Measurements from ENCODE around the gene ATF4. TPM values are rescaled to one million over a fixed set of nuclear protein-coding genes. Genes with fewer than 3 reads are reported as not detected.

ATF4 gene, protein sequence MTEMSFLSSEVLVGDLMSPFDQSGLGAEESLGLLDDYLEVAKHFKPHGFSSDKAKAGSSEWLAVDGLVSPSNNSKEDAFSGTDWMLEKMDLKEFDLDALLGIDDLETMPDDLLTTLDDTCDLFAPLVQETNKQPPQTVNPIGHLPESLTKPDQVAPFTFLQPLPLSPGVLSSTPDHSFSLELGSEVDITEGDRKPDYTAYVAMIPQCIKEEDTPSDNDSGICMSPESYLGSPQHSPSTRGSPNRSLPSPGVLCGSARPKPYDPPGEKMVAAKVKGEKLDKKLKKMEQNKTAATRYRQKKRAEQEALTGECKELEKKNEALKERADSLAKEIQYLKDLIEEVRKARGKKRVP
- 100 to 1,000 TPM; 235 to 293 (median 244) TPM for total RNA-seq
- polyA plus RNA-seq, result 100 to 1,000 TPM in 1 of 2 donors, 10 to 100 TPM in 1; 68.9 to 118 TPM
- total RNA-seq, result 717 reads per million, percentile 99 among the genes with 10 or more reads in this experiment

DNA sequence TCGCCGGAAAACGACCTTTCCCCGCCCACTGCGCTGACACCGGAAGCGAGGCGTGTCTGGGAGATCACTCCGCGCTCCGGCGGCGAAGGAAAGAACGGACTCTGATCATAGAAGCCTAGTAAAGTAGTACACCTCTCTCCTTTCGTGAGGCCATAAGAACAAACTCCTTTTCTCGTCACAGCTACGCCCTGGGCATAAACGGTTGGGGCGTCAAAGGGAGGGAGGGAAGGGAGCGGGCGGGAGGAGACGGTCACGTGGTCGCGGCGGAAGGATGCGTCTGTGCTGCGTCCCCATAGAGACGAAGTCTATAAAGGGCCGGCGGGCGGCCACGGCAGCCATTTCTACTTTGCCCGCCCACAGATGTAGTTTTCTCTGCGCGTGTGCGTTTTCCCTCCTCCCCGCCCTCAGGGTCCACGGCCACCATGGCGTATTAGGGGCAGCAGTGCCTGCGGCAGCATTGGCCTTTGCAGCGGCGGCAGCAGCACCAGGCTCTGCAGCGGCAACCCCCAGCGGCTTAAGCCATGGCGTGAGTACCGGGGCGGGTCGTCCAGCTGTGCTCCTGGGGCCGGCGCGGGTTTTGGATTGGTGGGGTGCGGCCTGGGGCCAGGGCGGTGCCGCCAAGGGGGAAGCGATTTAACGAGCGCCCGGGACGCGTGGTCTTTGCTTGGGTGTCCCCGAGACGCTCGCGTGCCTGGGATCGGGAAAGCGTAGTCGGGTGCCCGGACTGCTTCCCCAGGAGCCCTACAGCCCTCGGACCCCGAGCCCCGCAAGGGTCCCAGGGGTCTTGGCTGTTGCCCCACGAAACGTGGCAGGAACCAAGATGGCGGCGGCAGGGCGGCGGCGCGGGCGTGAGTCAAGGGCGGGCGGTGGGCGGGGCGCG, at the start of gene ATF4:
Gene ATF4, plus strand, starts transcription at position 337 of the 880 bp plus-strand sequence. CDS start 884 bp downstream, outside the sequence.
- Mint-ChIP-seq H3K4me3 (peak within 1 kb of the TSS; percentile 83 to 99 (median 96)), H3K9me3 (peaks cover 0 to 17% (median 0%) of the 10 kb centered on the region in 11 donors), H3K27me3 (peaks cover 0 to 4% (median 0%) of the 10 kb centered on the region in 5 donors), H3K27ac (peak within 1 kb of the TSS; percentile 94 to 100 (median 97)), H3K4me1 (peaks cover 31 to 61% (median 50%) of the 10 kb centered on the region in 7 donors), H3K36me3 (peaks cover 4 to 48% (median 31%) of the 10 kb centered on the region in 5 donors)
- Histone ChIP-seq H3K4me1 (ENCODE audit: control insufficient read depth in 2 of 2, insufficient read depth in 2 of 2, low read length in 2 of 2) (peaks cover 28 to 39% of the 10 kb centered on the region in 2 donors), H3K27me3 (ENCODE audit: control insufficient read depth in 2 of 2, insufficient read depth in 2 of 2, low read length in 2 of 2) (no peaks in the 10 kb centered on the region), H3K9me3 (ENCODE audit: control insufficient read depth in 2 of 3, low read length in 3 of 3) (no peaks in the 10 kb centered on the region), H3K4me3 (ENCODE audit: low read length) (peak within 1 kb of the TSS; percentile 96), H3K36me3 (ENCODE audit: control insufficient read depth in 2 of 3, insufficient read depth in 3 of 3, low read length in 3 of 3) (peaks cover under 1 to 55% (median 9%) of the 10 kb centered on the region in 3 experiments), H3K27ac (ENCODE audit: low read depth, low read length) (peak within 1 kb of the TSS; percentile 84)
- ATAC-seq, result peak; percentile 78
- peak; percentile 53 to 98 (median 94) for DNase-seq
- ChIA-PET POLR2A (interaction anchor here (0.6 to 6.1 kb wide), 41 partner anchors 10 to 825 kb away, joined by 3 to 105 read pairs (median 4); partner anchors contain the start of genes CBX7, MIEF1, RPL3 and RPS19BP1), CTCF (interaction anchor here (0.5 to 1.4 kb wide), 11 partner anchors 9 to 349 kb away, joined by 3 to 9 read pairs (median 4); partner anchors contain the start of genes MIEF1 and TAB1)
- intact Hi-C loops (cut with micrococcal nuclease), result loop anchor here (1.0 to 10.0 kb wide), 13 partner anchors 12 to 1764 kb away; partner anchors contain the start of genes MIEF1 (in 2 of the 2), RPL3 (in 2 of the 2), RPS19BP1 (in 2 of the 2) and TAB1 (in 2 of the 2)

- no peak overlapping the region for H3K4me3 ChIP-seq (ENCODE audit: low read length)
- H3K4me3 Mint-ChIP-seq, result peak overlapping the region in 6 of 10 donors; percentile 17 to 76 (median 50)
- DNase-seq (peak in 1 of 9 donors; percentile 11), ATAC-seq (peak; percentile 55)
- peak overlapping the region in 6 of 9 donors; percentile 8 to 82 (median 48) for H3K27ac Mint-ChIP-seq
- ChIA-PET POLR2A (no interaction called here), CTCF (interaction anchor here (0.6 kb wide), 1 partner anchor 1336 kb away, joined by 3 read pairs; no protein-coding TSS in a partner anchor)
- no peaks in the 10 kb centered on the region for H3K27me3 ChIP-seq (ENCODE audit: control insufficient read depth in 2 of 2, insufficient read depth in 2 of 2, low read length in 2 of 2)
- H3K4me1 Mint-ChIP-seq, result peaks cover 8 to 36% (median 19%) of the 10 kb centered on the region in 7 donors
- peaks cover 9 to 15% of the 10 kb centered on the region in 2 donors for H3K4me1 ChIP-seq (ENCODE audit: control insufficient read depth in 2 of 2, insufficient read depth in 2 of 2, low read length in 2 of 2)
- H3K9me3 ChIP-seq (ENCODE audit: control insufficient read depth in 2 of 3, low read length in 3 of 3), result no peaks in the 10 kb centered on the region
- H3K36me3 Mint-ChIP-seq, result no peaks in the 10 kb centered on the region
- no peak overlapping the region for H3K27ac ChIP-seq (ENCODE audit: low read depth, low read length)
- intact Hi-C loops (cut with micrococcal nuclease), result loop anchor here in 1 of 2 donors (5.0 kb wide), 1 partner anchor 34 kb away; no protein-coding TSS in a partner anchor
- H3K36me3 ChIP-seq (ENCODE audit: control insufficient read depth in 2 of 3, insufficient read depth in 3 of 3, low read length in 3 of 3), result no peaks in the 10 kb centered on the region
- H3K27me3 Mint-ChIP-seq, result peaks cover 0 to 2% (median 0%) of the 10 kb centered on the region in 5 donors
- H3K9me3 Mint-ChIP-seq, result no peaks in the 10 kb centered on the region
These were observed 48.8 kb upstream of the ATF4 start for GRCh38 chr22:39471381-39472141.

DNA sequence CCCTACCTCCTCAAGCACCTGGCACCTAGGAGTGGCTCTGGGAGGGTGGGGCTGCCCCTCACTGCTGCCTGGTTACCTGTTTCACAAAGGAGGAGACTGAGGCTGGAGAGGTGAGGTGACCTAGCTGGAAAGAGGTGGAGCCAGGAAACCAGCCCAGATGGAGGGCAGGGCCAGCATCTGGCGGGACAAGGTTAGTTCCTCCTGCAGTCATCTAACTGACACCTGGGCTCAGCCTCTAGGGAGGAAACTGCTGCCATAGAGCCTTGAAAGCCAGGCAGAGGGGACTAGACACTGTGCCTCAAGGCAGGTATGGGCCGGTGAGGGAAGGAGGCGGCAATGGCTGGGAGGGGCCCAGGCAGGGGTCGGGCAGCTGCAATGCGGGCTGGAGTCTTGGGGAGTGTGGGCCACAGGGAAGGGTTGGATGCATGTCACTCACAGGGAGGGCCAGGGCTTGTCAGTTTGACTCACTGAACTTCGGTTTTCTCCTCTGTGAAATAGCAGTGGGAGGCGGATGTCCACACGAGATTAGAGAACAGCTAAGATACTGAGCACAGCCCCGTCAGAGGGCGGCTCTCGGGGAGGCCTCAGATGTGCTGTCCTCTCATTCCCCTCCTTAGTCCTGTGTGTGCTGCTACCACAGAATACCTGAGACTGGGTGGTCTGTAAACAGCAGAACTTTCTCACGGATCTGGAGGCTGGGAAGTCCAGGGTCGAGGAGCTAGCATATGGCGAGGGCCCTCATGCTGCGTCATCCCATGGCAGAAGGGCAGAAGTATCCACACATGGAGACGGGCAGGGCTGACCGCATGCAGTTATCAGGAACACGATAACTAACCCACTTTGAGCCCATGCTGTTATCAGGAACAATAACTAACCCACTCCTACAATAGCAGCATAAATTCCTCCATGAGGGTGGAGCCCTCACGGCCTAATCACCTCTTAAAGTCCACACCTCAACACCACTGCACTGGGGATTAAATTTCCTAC, 47.5 kb upstream of the ATF4 start:
- Histone ChIP-seq H3K36me3 (ENCODE audit: control insufficient read depth in 2 of 3, insufficient read depth in 3 of 3, low read length in 3 of 3) (no peaks in the 10 kb centered on the region), H3K4me1 (ENCODE audit: control insufficient read depth in 2 of 2, insufficient read depth in 2 of 2, low read length in 2 of 2) (peaks cover 9 to 15% of the 10 kb centered on the region in 2 donors), H3K9me3 (ENCODE audit: control insufficient read depth in 2 of 3, low read length in 3 of 3) (no peaks in the 10 kb centered on the region), H3K27me3 (ENCODE audit: control insufficient read depth in 2 of 2, insufficient read depth in 2 of 2, low read length in 2 of 2) (no peaks in the 10 kb centered on the region), H3K4me3 (ENCODE audit: low read length) (no peak overlapping the region), H3K27ac (ENCODE audit: low read depth, low read length) (no peak overlapping the region)
- peaks cover 0 to 2% (median 0%) of the 10 kb centered on the region in 5 donors for H3K27me3 Mint-ChIP-seq
- CTCF ChIA-PET, result no interaction called here
- H3K4me3 Mint-ChIP-seq, result peak overlapping the region in 3 of 10 donors; percentile 5 to 28 (median 19)
- POLR2A ChIA-PET, result interaction anchor here (0.6 to 1.1 kb wide), 2 partner anchors 18 to 512 kb away, joined by 3 read pairs; no protein-coding TSS in a partner anchor
- H3K9me3 Mint-ChIP-seq, result no peaks in the 10 kb centered on the region
- H3K4me1 Mint-ChIP-seq, result peaks cover 8 to 30% (median 18%) of the 10 kb centered on the region in 7 donors
- H3K27ac Mint-ChIP-seq, result peak overlapping the region in 3 of 9 donors; percentile 38 to 78 (median 42)
- intact Hi-C loops (cut with micrococcal nuclease), result loop anchor here in 1 of 2 donors (5.0 kb wide), 1 partner anchor 36 kb away; no protein-coding TSS in a partner anchor
- DNase-seq (no peak), ATAC-seq (peak; percentile 26)
- H3K36me3 Mint-ChIP-seq, result no peaks in the 10 kb centered on the region

DNA sequence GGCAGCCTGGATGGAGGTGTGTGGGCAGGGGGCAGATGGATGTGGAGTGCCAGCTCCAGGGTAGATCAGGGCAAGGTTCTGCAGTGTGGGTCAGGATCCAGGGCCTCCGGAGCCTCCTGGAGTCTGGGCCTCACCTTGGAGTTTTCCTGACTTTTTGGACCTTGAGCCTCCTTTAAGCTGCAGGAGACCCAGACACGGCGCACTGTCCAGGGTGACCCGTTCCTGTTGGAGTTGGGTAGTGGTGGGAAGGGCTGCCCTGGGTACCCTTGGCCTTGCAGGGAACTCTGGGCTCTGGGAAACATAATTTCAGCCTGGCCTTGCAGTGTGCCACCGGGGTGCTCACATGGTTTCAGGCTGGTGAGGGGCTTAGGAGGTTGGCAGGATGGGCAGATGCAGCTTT, 46.5 kb upstream of the ATF4 start:
- H3K4me3 ChIP-seq (ENCODE audit: low read length), result no peak overlapping the region
- H3K4me1 ChIP-seq (ENCODE audit: control insufficient read depth in 2 of 2, insufficient read depth in 2 of 2, low read length in 2 of 2), result peaks cover 9 to 15% of the 10 kb centered on the region in 2 donors
- Mint-ChIP-seq H3K4me3 (no peak overlapping the region), H3K27ac (no peak overlapping the region), H3K27me3 (no peaks in the 10 kb centered on the region), H3K4me1 (peaks cover 6 to 27% (median 18%) of the 10 kb centered on the region in 7 donors), H3K36me3 (no peaks in the 10 kb centered on the region), H3K9me3 (no peaks in the 10 kb centered on the region)
- ATAC-seq, result no peak
- H3K27me3 ChIP-seq (ENCODE audit: control insufficient read depth in 2 of 2, insufficient read depth in 2 of 2, low read length in 2 of 2), result no peaks in the 10 kb centered on the region
- intact Hi-C loops (cut with micrococcal nuclease), result loop anchor here in 1 of 2 donors (5.0 kb wide), 1 partner anchor 37 kb away; no protein-coding TSS in a partner anchor
- no peak overlapping the region for H3K27ac ChIP-seq (ENCODE audit: low read depth, low read length)
- H3K36me3 ChIP-seq (ENCODE audit: control insufficient read depth in 2 of 3, insufficient read depth in 3 of 3, low read length in 3 of 3), result no peaks in the 10 kb centered on the region
- DNase-seq, result no peak
- CTCF ChIA-PET, result no interaction called here
- H3K9me3 ChIP-seq (ENCODE audit: control insufficient read depth in 2 of 3, low read length in 3 of 3), result no peaks in the 10 kb centered on the region
- POLR2A ChIA-PET, result no interaction called here
